ENCODE results near the gene JAM3.

Gene JAM3

GRCh38 chr11:134047586-134047999 is 21.3 kb upstream of the JAM3 start:
- Mint-ChIP-seq H3K4me3 (no peak overlapping the region), H3K9me3 (no peaks in the 10 kb centered on the region), H3K27me3 (ENCODE audit: low read depth, poor library complexity) (peaks cover 38% of the 10 kb centered on the region), H3K4me1 (peaks cover 73% of the 10 kb centered on the region), H3K36me3 (ENCODE audit: low read depth) (no peaks in the 10 kb centered on the region), H3K27ac (no peak overlapping the region)
- no peak for TF ChIP-seq CTCF (IDR thresholded peaks at IDR 0.05)
- DNase-seq: no peak

- H3K4me3 Mint-ChIP-seq: no peak overlapping the region
- H3K9me3 Mint-ChIP-seq: no peaks in the 10 kb centered on the region
- no peaks in the 10 kb centered on the region for H3K36me3 Mint-ChIP-seq (ENCODE audit: low read depth)
- H3K27me3 Mint-ChIP-seq (ENCODE audit: low read depth, poor library complexity): peaks cover 40% of the 10 kb centered on the region
- no peak for TF ChIP-seq CTCF (IDR thresholded peaks at IDR 0.05)
- DNase-seq: no peak
- H3K27ac Mint-ChIP-seq: no peak overlapping the region
- H3K4me1 Mint-ChIP-seq: peaks cover 73% of the 10 kb centered on the region
Measured at GRCh38 chr11:134048028-134048427, 20.8 kb upstream of the JAM3 start.

GRCh38 chr11:134049303-134049702 is 19.6 kb upstream of the JAM3 start:
- H3K9me3 Mint-ChIP-seq: no peaks in the 10 kb centered on the region
- H3K27me3 Mint-ChIP-seq (ENCODE audit: low read depth, poor library complexity): peaks cover 46% of the 10 kb centered on the region
- no peak overlapping the region for H3K4me3 Mint-ChIP-seq
- no peak for DNase-seq
- no peaks in the 10 kb centered on the region for H3K36me3 Mint-ChIP-seq (ENCODE audit: low read depth)
- peaks cover 70% of the 10 kb centered on the region for H3K4me1 Mint-ChIP-seq
- H3K27ac Mint-ChIP-seq: no peak overlapping the region
- no peak for TF ChIP-seq CTCF (IDR thresholded peaks at IDR 0.05)

GRCh38 chr11:134050541-134051383 is 18.1 kb upstream of the JAM3 start:
- Mint-ChIP-seq H3K9me3 (no peaks in the 10 kb centered on the region), H3K27me3 (ENCODE audit: low read depth, poor library complexity) (peaks cover 46% of the 10 kb centered on the region), H3K4me1 (peaks cover 62% of the 10 kb centered on the region), H3K36me3 (ENCODE audit: low read depth) (no peaks in the 10 kb centered on the region), H3K4me3 (peak overlapping the region; percentile 31), H3K27ac (no peak overlapping the region)
- peak; percentile 94 for TF ChIP-seq CTCF (IDR thresholded peaks at IDR 0.05)
- DNase-seq: peak; percentile 87

GRCh38 chr11:134052395-134052987 is 16.4 kb upstream of the JAM3 start:
- no peak for TF ChIP-seq CTCF (IDR thresholded peaks at IDR 0.05)
- H3K4me3 Mint-ChIP-seq: no peak overlapping the region
- H3K36me3 Mint-ChIP-seq (ENCODE audit: low read depth): no peaks in the 10 kb centered on the region
- no peak for DNase-seq
- H3K27me3 Mint-ChIP-seq (ENCODE audit: low read depth, poor library complexity): peaks cover 47% of the 10 kb centered on the region
- H3K4me1 Mint-ChIP-seq: peaks cover 47% of the 10 kb centered on the region
- H3K9me3 Mint-ChIP-seq: no peaks in the 10 kb centered on the region
- no peak overlapping the region for H3K27ac Mint-ChIP-seq

Data from nephron progenitor cell (in vitro differentiated cells).